ENCODE measurements around the gene TRPV6.

Gene TRPV6

GRCh38 chr7:142855114-142855743 lies 30.3 kb downstream of the TRPV6 start (continued):
- TF ChIP-seq CSRNP3 (CRISPR knock-in tag; IDR thresholded peaks at IDR 0.05) (no peak), PATZ1 (CRISPR knock-in tag; IDR thresholded peaks at IDR 0.05; ENCODE audit: borderline replicate concordance) (no peak), TCF4 (CRISPR knock-in tag; IDR thresholded peaks at IDR 0.05; ENCODE audit: borderline replicate concordance) (no peak), ZNF8 (CRISPR knock-in tag; IDR thresholded peaks at IDR 0.05) (no peak), RARB (CRISPR knock-in tag; IDR thresholded peaks at IDR 0.05) (no peak), ZNF565 (CRISPR knock-in tag; conservative IDR thresholded peaks at IDR 0.05; ENCODE audit: low read depth) (no peak), ARNTL (CRISPR knock-in tag; IDR thresholded peaks at IDR 0.05; ENCODE audit: borderline replicate concordance, low read depth) (no peak)

GRCh38 chr7:142854372-142855113 lies 31.0 kb downstream of the TRPV6 start, which contains the start of gene EPHB6:
Gene EPHB6, plus strand, starts transcription at chr7:142855076. Its CDS starts 8,152 bp downstream, at chr7:142863228.
- TF ChIP-seq ARNTL (CRISPR knock-in tag; IDR thresholded peaks at IDR 0.05; ENCODE audit: borderline replicate concordance, low read depth) (no peak), OSR1 (CRISPR knock-in tag; IDR thresholded peaks at IDR 0.05) (no peak), CREB5 (CRISPR knock-in tag; IDR thresholded peaks at IDR 0.05; ENCODE audit: low read depth) (no peak), ISL1 (CRISPR knock-in tag; IDR thresholded peaks at IDR 0.05) (no peak), BACH2 (CRISPR knock-in tag; IDR thresholded peaks at IDR 0.05; ENCODE audit: borderline replicate concordance) (no peak), ZFP3 (CRISPR knock-in tag; IDR thresholded peaks at IDR 0.05) (no peak), CSDC2 (CRISPR knock-in tag; IDR thresholded peaks at IDR 0.05) (no peak), GLIS3 (CRISPR knock-in tag; IDR thresholded peaks at IDR 0.05) (no peak), CSRNP3 (CRISPR knock-in tag; IDR thresholded peaks at IDR 0.05) (no peak)
- ATAC-seq, result peak; percentile 79

GRCh38 chr7:142853739-142854371 lies 31.7 kb downstream of the TRPV6 start:
- no peak for TF ChIP-seq TSHZ2 (CRISPR knock-in tag; IDR thresholded peaks at IDR 0.05)
- TF ChIP-seq SNAI2 (CRISPR knock-in tag; IDR thresholded peaks at IDR 0.05), result no peak
- no peak for TF ChIP-seq ZNF8 (CRISPR knock-in tag; IDR thresholded peaks at IDR 0.05)
- no peak for TF ChIP-seq OSR1 (CRISPR knock-in tag; IDR thresholded peaks at IDR 0.05)
- no peak for TF ChIP-seq ARNTL (CRISPR knock-in tag; IDR thresholded peaks at IDR 0.05; ENCODE audit: borderline replicate concordance, low read depth)
- TF ChIP-seq TOX (CRISPR knock-in tag; IDR thresholded peaks at IDR 0.05; ENCODE audit: borderline replicate concordance), result no peak
- no peak for TF ChIP-seq GLIS3 (CRISPR knock-in tag; IDR thresholded peaks at IDR 0.05)
- no peak for TF ChIP-seq ZNF565 (CRISPR knock-in tag; conservative IDR thresholded peaks at IDR 0.05; ENCODE audit: low read depth)
- TF ChIP-seq CSRNP3 (CRISPR knock-in tag; IDR thresholded peaks at IDR 0.05), result no peak
- no peak for TF ChIP-seq ESRRG (CRISPR knock-in tag; IDR thresholded peaks at IDR 0.05)
- TF ChIP-seq BACH2 (CRISPR knock-in tag; IDR thresholded peaks at IDR 0.05; ENCODE audit: borderline replicate concordance), result no peak
- peak; percentile 89 for ATAC-seq

Measured in SK-N-SH treated with all-trans-retinoic acid at 6 μM for 48 hours (cell line).